ENCODE measurements around the gene SFMBT2.

SFMBT2 gene

GRCh38 chr10:7410862-7411670 is at the start of gene SFMBT2:
TSS of gene SFMBT2 (minus strand) at chr10:7411034. CDS start at chr10:7381898, 29,136 bp downstream.
- no peak for DNase-seq

GRCh38 chr10:7460006-7460405 is 49.2 kb upstream of the SFMBT2 start:
- no peak for DNase-seq

- no peak for DNase-seq
Observed at GRCh38 chr10:7458556-7458955, 47.7 kb upstream of the SFMBT2 start.

GRCh38 chr10:7457478-7458316 is 46.9 kb upstream of the SFMBT2 start:
- DNase-seq: no peak

GRCh38 chr10:7449063-7449695 is 38.3 kb upstream of the SFMBT2 start:
- DNase-seq: no peak

GRCh38 chr10:7445474-7446185 is 34.8 kb upstream of the SFMBT2 start:
- no peak for DNase-seq

GRCh38 chr10:7444551-7445121 is 33.8 kb upstream of the SFMBT2 start:
- DNase-seq: no peak

- DNase-seq: no peak
Observed at GRCh38 chr10:7443036-7443435, 32.2 kb upstream of the SFMBT2 start.

GRCh38 chr10:7441403-7442147 is 30.7 kb upstream of the SFMBT2 start:
- no peak for DNase-seq

GRCh38 chr10:7439696-7440095 is 28.9 kb upstream of the SFMBT2 start:
- no peak for DNase-seq

- no peak for DNase-seq
Observed at GRCh38 chr10:7438196-7438986, 27.6 kb upstream of the SFMBT2 start.

- no peak for DNase-seq
Observed at GRCh38 chr10:7436490-7437100, 25.8 kb upstream of the SFMBT2 start.

GRCh38 chr10:7435674-7436073 is 24.8 kb upstream of the SFMBT2 start:
- no peak for DNase-seq

GRCh38 chr10:7434378-7434777 is 23.5 kb upstream of the SFMBT2 start:
- no peak for DNase-seq

- DNase-seq: no peak
Observed at GRCh38 chr10:7433861-7434260, 23.0 kb upstream of the SFMBT2 start.

- DNase-seq: no peak
Observed at GRCh38 chr10:7432884-7433726, 22.3 kb upstream of the SFMBT2 start.

GRCh38 chr10:7428673-7429350 is 18.0 kb upstream of the SFMBT2 start:
- no peak for DNase-seq

- no peak for DNase-seq
Observed at GRCh38 chr10:7426349-7426748, 15.5 kb upstream of the SFMBT2 start.

GRCh38 chr10:7425691-7426090 is 14.9 kb upstream of the SFMBT2 start:
- DNase-seq: no peak

Measured in NCI-H1930 (cell line).